GM18858 (cell line): ENCODE measurements around the gene IL17C.

Experiments used
- ATAC-seq: cut with Tn5 transposase; IDR thresholded peaks from one replicate; pipeline ENCODE4 v1.9.1; 2021; ENCODE audit not compliant: unreplicated experiment

IL17C gene

GRCh38 chr16:88638323-88639230, at the start of gene IL17C:
IL17C (plus strand) TSS chr16:88638572; CDS start chr16:88638642, 70 bp downstream.
- no peak for ATAC-seq

DNA sequence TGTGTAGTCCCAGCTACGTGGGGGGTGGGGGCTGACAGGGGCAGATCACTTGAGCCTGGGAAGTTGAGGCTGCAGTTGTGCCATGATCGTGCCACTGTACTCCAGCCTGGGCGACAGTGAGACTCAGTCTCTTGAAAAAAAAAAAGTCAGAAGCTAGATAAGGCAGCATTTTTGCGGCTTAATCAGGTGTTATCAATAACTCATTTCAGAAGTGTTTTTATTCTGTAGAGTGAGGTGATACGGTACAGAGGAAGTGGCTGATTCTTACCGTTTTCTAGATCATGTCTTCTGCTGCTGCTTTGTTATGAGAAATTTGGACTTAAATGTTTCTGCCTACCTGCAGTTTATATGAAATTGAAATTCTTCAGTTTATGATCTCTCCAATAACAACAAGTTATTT, 49.6 kb upstream of the IL17C start:
- no peak for ATAC-seq

DNA sequence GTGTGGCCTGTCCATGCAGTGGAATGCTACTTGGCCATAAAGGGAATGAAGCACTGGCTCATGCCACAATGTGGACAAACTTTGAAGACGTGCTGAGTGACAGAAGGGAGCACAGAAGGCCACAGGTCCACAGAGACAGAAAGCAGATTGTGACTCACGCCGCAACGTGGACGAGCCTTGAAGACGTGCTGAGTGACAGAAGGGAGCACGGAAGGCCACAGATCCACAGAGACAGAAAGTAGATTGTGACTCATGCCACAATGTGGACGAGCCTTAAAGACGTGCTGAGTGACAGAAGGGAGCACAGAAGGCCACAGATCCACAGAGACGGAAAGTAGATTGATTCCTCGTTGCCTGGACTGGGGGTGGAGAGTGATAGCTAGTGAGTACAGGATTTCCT, 48.9 kb upstream of the IL17C start:
- ATAC-seq, result no peak

- peak; percentile 58 for ATAC-seq
Observed at GRCh38 chr16:88591577-88592021, 46.8 kb upstream of the IL17C start.

- no peak for ATAC-seq
Observed at GRCh38 chr16:88593061-88593460, 45.3 kb upstream of the IL17C start.

- ATAC-seq, result no peak
Observed at GRCh38 chr16:88593489-88593888, 44.9 kb upstream of the IL17C start.

- no peak for ATAC-seq
Observed at GRCh38 chr16:88593910-88594309, 44.5 kb upstream of the IL17C start.

DNA sequence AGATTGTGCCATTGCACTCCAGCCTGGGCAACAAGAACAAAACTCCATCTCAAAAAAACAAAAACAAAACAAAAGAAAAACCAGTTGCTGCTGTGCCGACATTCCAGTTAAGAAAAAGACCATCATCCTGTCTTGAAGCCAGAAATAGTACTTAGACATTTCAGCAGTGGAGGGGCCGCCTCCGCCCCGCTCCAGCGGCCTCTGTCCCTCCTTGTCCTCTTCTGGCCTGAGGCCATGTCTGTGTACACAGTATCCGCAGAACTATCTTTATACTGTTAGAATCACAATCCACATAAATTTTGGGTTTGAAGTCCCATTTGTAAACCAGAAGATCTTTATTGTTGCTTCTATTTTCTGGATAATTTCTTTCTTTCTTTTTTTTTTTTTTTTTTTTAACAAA, 43.3 kb upstream of the IL17C start:
- no peak for ATAC-seq

DNA sequence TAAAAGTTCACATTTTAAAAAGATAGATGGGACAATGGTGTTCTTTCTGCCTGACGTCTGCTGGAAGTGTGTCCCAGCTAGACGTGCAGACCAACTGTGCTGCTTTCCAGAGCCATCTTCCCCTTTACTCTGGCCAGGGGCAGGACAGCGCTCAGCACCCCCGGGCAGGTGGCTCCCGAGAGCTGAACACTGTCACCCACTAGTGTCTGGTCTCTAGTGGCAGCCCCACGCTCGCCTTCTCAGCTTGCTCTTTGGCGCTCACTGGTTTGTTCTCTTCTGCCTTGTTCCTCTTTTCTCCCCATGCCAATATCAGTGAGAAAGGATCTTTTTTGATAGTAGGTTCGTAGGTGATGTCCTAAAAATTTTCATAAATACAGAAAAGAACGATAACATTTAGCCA, 42.5 kb upstream of the IL17C start:
- no peak for ATAC-seq

DNA sequence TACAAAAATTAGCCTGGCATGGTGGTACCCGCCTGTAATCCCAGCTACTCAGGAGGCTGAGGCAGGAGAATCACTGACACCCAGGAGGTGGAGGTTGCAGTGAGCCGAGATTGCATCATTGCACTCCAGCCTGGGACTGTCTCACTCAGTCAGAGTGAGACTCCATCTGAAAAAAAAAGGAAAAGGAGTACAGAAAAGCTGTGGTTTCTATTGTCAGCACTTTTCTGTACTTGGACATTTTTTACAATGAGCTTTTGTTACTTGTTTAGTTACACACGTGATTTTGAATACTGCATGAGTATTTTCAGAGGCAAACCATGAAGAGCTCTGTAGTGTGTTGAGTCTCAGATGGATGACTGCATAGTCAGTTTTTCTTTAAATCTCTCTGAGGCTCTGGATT, 41.9 kb upstream of the IL17C start:
- no peak for ATAC-seq

DNA sequence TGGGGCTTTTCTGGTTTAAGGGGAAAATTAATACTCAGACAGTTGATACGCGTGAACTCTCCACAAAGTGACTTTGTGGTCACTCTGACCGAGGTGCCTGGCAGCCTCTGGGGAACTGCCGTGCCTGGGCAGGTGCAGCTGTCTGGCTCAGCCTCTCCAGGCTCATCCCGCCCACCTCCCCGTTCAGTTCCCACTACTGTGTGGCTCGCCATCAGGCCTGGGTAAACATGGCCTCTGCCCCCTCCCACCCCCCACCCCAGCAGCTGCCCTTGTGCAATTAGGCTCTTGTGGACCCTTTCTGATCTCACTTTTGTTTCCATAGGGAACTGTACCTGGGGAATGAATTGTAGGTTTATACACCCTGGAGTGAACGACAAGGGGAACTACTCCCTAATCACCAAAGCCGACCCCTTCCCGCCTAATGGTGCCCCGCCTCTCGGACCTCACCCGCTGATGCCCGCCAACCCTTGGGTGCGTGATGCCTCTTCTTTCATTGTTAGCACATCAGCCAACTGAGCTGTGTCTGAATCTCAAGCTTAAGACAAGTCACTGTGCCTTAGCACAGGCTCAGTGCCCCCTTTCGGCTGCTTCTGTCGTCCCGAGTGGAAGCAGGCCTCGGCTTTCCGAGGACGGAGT, 40.4 kb upstream of the IL17C start:
- no peak for ATAC-seq

- no peak for ATAC-seq
Observed at GRCh38 chr16:88599092-88599733, 39.2 kb upstream of the IL17C start.

- ATAC-seq, result no peak
Observed at GRCh38 chr16:88599825-88600538, 38.4 kb upstream of the IL17C start.

DNA sequence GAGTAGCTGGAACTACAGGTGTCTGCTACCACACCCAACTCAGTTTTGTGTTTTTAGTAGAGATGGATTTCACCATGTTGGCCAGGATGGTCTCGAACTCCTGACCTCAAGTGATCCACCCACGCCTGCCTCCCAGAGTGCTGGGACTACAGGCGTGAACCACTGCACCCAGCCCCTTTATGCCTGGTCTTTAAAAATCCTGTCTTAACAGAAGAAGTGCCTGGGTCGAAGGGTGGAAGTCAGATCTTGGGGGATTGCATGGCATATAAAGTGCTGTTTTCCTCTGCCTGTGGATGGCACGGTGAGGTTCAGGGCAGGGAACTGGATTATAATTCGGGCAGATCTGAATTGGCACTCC, 37.9 kb upstream of the IL17C start:
- ATAC-seq, result no peak

- ATAC-seq, result no peak
Observed at GRCh38 chr16:88601313-88602036, 36.9 kb upstream of the IL17C start.

- no peak for ATAC-seq
Observed at GRCh38 chr16:88602091-88602490, 36.3 kb upstream of the IL17C start.

DNA sequence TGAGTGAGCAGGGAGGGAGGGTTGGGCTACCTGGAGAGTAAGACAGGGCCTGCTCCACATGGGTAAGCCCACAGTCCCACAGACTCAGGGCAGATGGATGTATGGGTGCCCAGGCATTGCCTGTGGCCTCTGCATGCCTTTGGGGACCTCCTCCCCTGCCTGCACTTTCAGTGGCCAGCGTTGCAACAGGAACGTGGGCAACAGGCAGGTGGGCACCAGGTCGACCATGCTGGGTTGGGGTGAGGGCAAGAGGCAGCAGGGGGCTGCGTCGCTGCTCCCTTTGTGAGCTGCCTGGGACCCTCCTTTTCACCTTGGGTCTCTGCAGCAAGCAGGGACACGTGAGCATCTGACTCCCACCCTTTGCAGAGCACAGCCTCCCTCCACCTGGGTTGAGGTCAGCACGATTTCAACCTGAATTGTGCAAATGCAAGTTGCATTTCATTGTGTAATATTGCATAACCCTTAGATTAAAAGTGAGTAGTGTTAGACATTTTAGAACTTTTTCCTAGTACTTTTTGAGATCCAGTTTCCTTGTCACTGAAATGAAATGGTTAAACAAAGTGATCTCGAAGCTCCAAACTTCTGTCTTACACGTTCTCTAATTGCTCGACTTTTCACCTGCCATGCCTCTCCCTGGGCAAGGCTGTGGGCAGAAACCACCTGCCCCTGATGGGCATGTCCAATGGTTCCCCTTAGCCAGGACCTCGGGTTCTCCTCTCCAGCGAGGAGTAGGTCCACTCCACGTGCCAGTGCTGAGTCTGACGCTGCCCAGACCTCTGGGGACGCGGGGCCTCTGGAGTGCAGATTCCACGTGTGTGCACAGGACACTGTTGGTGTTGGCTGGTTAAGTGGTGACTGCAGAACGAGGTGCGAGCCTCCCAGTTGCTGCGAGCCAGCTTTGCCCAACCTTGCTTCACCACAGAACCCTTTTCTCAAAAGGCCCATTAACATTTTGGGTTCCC, 32.9 kb upstream of the IL17C start:
- ATAC-seq, result no peak

DNA sequence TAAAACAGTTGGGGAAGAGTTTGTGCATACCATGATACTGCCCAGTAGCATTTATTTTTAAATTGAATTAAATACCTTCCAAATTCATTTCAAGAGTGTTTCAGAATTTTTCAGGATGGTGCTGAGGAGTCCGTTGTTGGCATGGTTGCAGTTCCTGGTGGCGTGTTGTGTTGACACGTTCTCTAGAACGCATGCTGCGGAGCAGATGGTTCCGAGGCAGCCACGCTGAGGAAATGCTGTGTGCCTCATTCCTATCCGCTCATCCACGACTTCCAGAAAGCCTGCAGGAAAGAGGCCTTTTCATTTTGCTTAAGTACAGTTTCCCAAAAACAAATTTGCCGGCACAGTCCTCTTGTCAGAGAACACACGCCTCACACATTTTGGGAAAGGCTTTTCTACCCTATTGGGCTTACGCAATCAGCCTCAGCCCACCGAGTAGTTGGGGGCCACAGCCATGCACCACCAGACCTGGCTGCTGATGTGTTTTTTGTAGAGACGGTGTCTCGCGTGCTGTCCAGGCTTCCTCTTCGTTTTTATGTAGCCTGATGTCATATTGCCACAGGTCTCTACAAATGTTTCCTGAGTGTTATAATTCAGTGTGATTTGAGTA, 32.1 kb upstream of the IL17C start:
- ATAC-seq, result no peak

DNA sequence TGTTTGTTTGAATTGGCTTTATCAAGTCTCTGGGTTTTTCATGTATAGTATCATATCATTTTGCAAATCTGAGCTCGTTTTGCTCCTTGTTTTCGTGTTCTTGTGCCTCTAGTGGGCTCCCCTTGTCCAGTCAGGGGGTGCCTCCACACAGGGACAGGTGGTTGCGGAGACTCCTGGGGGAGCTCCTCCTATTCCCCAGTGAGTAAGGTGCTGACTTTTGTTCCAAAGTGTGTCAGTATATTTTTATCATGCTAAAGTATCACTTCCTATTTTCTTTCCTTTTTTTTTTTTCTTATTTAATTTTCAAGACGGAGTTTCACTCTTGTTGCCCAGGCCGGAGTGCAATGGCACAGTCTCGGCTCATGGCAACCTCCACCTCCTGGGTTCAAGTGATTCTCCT, 30.3 kb upstream of the IL17C start:
- ATAC-seq, result no peak
